K562 (cell line): ENCODE results near the gene KNTC1. TPM values are rescaled to one million over a fixed set of nuclear protein-coding genes. Genes with fewer than 3 reads are reported as not detected.
"Not testable (repeated sequence)": the region's sequence is repeated elsewhere in the genome, so short reads cannot be mapped to it uniquely, and the experiment has no call there.

Experiments
- ATAC-seq: fragments of 200-7000 bp; cut with Tn5 transposase; 3 replicates; pipeline ENCODE4 v1.9.1; 2020; ENCODE audit warnings: moderate library complexity
- BruUV-seq: library from RNA; stranded (reverse); fragments of 400-500 nt; replicated peaks from 2 replicates; lab custom pipeline; 2021; lab: Mats Ljungman, UMichigan
- CTCF ChIA-PET: fragments of 300-600 bp; formaldehyde crosslinking; extraction: SDS; loops from one replicate; lab custom pipeline; 2021; ENCODE audit warnings: low intra/inter-chr PET ratio; lab: Yijun Ruan, JAX
- POLR2A ChIA-PET: fragments of 300-600, 350-650 bp; sonication (Branson Sonifier 250); formaldehyde crosslinking; extraction: SDS; loops from one replicate; lab custom pipeline; 2021; ENCODE audit warnings: antibody characterized with exemption, inconsistent platforms; lab: Yijun Ruan, JAX
- DNase-seq, 4 experiments: peaks; one replicate each; pipeline versions ENCODE4 v3.0.0 to v3.0.0-alpha.2; 2011 to 2018; ENCODE audit warnings: low spot score in 3 of 4, mixed read lengths in 3 of 4; ENCODE audit errors: extremely low read depth in 1 of 4
- FAIRE-seq: peaks from 2 replicates; lab custom pipeline; 2011; peaks lifted over from hg19 to GRCh38; lab: Jason Lieb, UNC
- H2AFZ ChIP-seq: 2 replicates; pipeline ENCODE4 v1.6.0; 2011; ENCODE audit warnings: low read depth, low read length, control low read depth, inconsistent platforms
- H3K27ac ChIP-seq: fragments of 200-600 bp; 3 replicates; pipeline ENCODE4 v1.8.0; 2011; ENCODE audit warnings: low read depth, mild to moderate bottlenecking, control low read depth, inconsistent platforms, low read length, moderate library complexity, mixed read lengths; ENCODE audit errors: extremely low read depth
- H3K27me3 ChIP-seq, 2 experiments: fragments of 300-600 bp in 1 of 2; 2 replicates in 1 of 2; 3 replicates in 1 of 2; pipeline versions ENCODE4 v1.6.0 to v1.8.0; 2011; ENCODE audit warnings: inconsistent platforms in 2 of 2, low read length in 2 of 2, mild to moderate bottlenecking in 1 of 2, mixed read lengths in 1 of 2, moderate library complexity in 1 of 2; ENCODE audit not compliant: control insufficient read depth in 2 of 2, insufficient read depth in 2 of 2
- H3K36me3 ChIP-seq: fragments of 300-600 bp; 3 replicates; pipeline ENCODE4 v1.8.0; 2011; ENCODE audit warnings: mild to moderate bottlenecking, low read length, inconsistent platforms; ENCODE audit not compliant: control insufficient read depth, insufficient read depth
- H3K4me1 ChIP-seq, 2 experiments: fragments of 200-600 bp in 1 of 2; replicated peaks in 1 of 2; 2 replicates in 1 of 2; 3 replicates in 1 of 2; pipeline versions ENCODE4 v1.5.1 to v1.8.0; 2011; ENCODE audit warnings: inconsistent platforms in 2 of 2, low read length in 2 of 2, mild to moderate bottlenecking in 1 of 2, mixed read lengths in 1 of 2, moderate library complexity in 1 of 2; ENCODE audit not compliant: control insufficient read depth in 2 of 2, insufficient read depth in 2 of 2
- H3K4me2 ChIP-seq: 2 replicates; pipeline ENCODE4 v1.6.1; 2011; ENCODE audit warnings: low read length, control low read depth, inconsistent platforms, mixed read lengths; ENCODE audit not compliant: insufficient read depth
- H3K4me3 ChIP-seq: fragments of 200-600 bp; sonication (generic), shearing (Covaris generic); 2 replicates; pipeline ENCODE4 v1.5.1; 2016; ENCODE audit warnings: control low read depth, inconsistent platforms
- H3K79me2 ChIP-seq: fragments of 200-600 bp; 3 replicates; pipeline ENCODE4 v1.8.0; 2011; ENCODE audit warnings: low read length, inconsistent platforms; ENCODE audit not compliant: control insufficient read depth, insufficient read depth
- H3K9ac ChIP-seq, 2 experiments: 2 replicates each; pipeline versions ENCODE4 v1.6.0 to v1.6.1; 2011; ENCODE audit warnings: low read depth in 2 of 2, low read length in 2 of 2, control low read depth in 1 of 2, inconsistent platforms in 1 of 2, mild to moderate bottlenecking in 1 of 2, mixed read lengths in 1 of 2; ENCODE audit not compliant: insufficient read depth in 1 of 2
- H3K9me1 ChIP-seq: one replicate; pipeline ENCODE4 v1.6.0; 2011; ENCODE audit warnings: inconsistent platforms, mild to moderate bottlenecking, low read length, moderate library complexity; ENCODE audit not compliant: control insufficient read depth, insufficient read depth
- H3K9me3 ChIP-seq: replicated peaks from 2 replicates; pipeline ENCODE4 v1.5.1; 2011; ENCODE audit warnings: low read depth, low read length, inconsistent platforms; ENCODE audit not compliant: control insufficient read depth, insufficient read depth
- H4K20me1 ChIP-seq: replicated peaks from 2 replicates; pipeline ENCODE4 v1.6.1; 2011; ENCODE audit warnings: low read length, inconsistent platforms, mixed read lengths; ENCODE audit not compliant: control insufficient read depth, insufficient read depth
- CBX8 ChIP-seq: fragments of 200-600 bp; sonication (generic); IDR thresholded peaks from 2 replicates; pipeline ENCODE4 v1.6.1; 2012; ENCODE audit warnings: borderline replicate concordance, mixed run types, low read depth, mild to moderate bottlenecking, moderate library complexity, mixed read lengths, low read length, control low read depth, inconsistent platforms; ENCODE audit not compliant: poor library complexity, severe bottlenecking; ENCODE audit errors: extremely low read depth
- ERF ChIP-seq: fragments of 450-650 bp; formaldehyde crosslinking; IDR thresholded peaks from 2 replicates; pipeline ENCODE4 v1.4.0; 2020; ENCODE audit warnings: mild to moderate bottlenecking, mixed read lengths
- KLF16 ChIP-seq: IDR thresholded peaks from 2 replicates; pipeline ENCODE4 v1.6.1; 2016; ENCODE audit warnings: antibody characterized with exemption
- NFATC3 ChIP-seq: fragments of 450-650 bp; IDR thresholded peaks from 2 replicates; pipeline ENCODE4 v1.6.1; 2017; ENCODE audit warnings: mild to moderate bottlenecking
- POLR2G ChIP-seq: fragments of 200-400 bp; formaldehyde crosslinking; IDR thresholded peaks from 2 replicates; pipeline ENCODE4 v1.6.1; 2017; ENCODE audit warnings: low read depth, mild to moderate bottlenecking, antibody characterized with exemption, low read length, moderate library complexity
- POLR3A ChIP-seq: IDR thresholded peaks from 2 replicates; pipeline ENCODE4 v1.6.1; 2011; ENCODE audit warnings: borderline replicate concordance, mild to moderate bottlenecking, moderate library complexity; ENCODE audit not compliant: insufficient read length, insufficient read depth; ENCODE audit errors: extremely low read depth
- PTRF ChIP-seq: fragments of 450-650 bp; IDR thresholded peaks from 2 replicates; pipeline ENCODE4 v1.6.1; 2016; ENCODE audit warnings: mild to moderate bottlenecking, missing genetic modification characterization, missing compliant biosample characterization
- RCOR1 ChIP-seq, 2 experiments: IDR thresholded peaks; 2 replicates each; pipeline ENCODE4 v1.6.1; 2012; ENCODE audit warnings: low read depth in 2 of 2, low read length in 2 of 2, borderline replicate concordance in 1 of 2, improper control_type of control experiment in 1 of 2
- RNF2 ChIP-seq: sonication (generic); IDR thresholded peaks from 2 replicates; pipeline ENCODE4 v1.6.1; 2016
- SRF ChIP-seq, 2 experiments: fragments of 250-450, 450-650 bp in 1 of 2; sonication (Bioruptor Pico) in 1 of 2; sonication (generic) in 1 of 2; formaldehyde crosslinking; IDR thresholded peaks; 2 replicates each; pipeline versions ENCODE4 v1.5.0 to v1.5.1; 2020 to 2022; ENCODE audit warnings: mild to moderate bottlenecking in 1 of 2, missing genetic modification reagents in 1 of 2
- U2AF2 ChIP-seq: fragments of 200-400 bp; formaldehyde crosslinking; optimal IDR thresholded peaks from 2 replicates; pipeline ENCODE3; 2017; ENCODE audit warnings: low read depth, mild to moderate bottlenecking, low read length
- ZNF77 ChIP-seq: fragments of 250-450 bp; sonication (Bioruptor Pico); IDR thresholded peaks from 2 replicates; pipeline ENCODE4 v1.5.0; 2020
- ZNF778 ChIP-seq: fragments of 450-650 bp; formaldehyde crosslinking; IDR thresholded peaks from 2 replicates; pipeline ENCODE4 v1.4.0; 2020; ENCODE audit warnings: mild to moderate bottlenecking, moderate library complexity
- ZSCAN29 ChIP-seq: fragments of 450-650 bp; IDR thresholded peaks from 2 replicates; pipeline ENCODE4 v1.6.1; 2017
- WGBS: fragments of 100-300 bp; shearing (Covaris generic); methylation state at CpG from one replicate; pipeline ENCODE4 v1.1.6; 2016; ENCODE audit warnings: low coverage, mixed read lengths; ENCODE audit not compliant: insufficient coverage; ENCODE audit errors: missing lambda C conversion rate; 5-methylcytosine and 5-hydroxymethylcytosine counted together
- in situ Hi-C: fragments of 300-500 bp; cut with MboI; formaldehyde crosslinking; loops from 4 replicates; pipeline ENCODE4 v1.15.0; 2018; ENCODE audit warnings: inconsistent platforms, mixed read lengths
- intact Hi-C: fragments of 100-400 bp; cut with micrococcal nuclease; formaldehyde crosslinking; loops from 2 replicates; pipeline ENCODE4 v1.14.2; 2022
- polyA plus RNA-seq, 8 experiments: library from polyadenylated mRNA; depleted of rRNA in 4 of 8; stranded (reverse) in 5 of 8; unstranded in 3 of 8; fragments of >200 nt; fragmentation: Nextera tagmentation in 2 of 8; fragmentation: Illumina TruSeq in 1 of 8; extraction: Ambion mirVana in 2 of 8; extraction: Trizol in 1 of 8; gene quantifications; 2 replicates each; pipeline versions ENCODE4 v1.2.1 to v1.2.3, GENCODE V29; 2011 to 2014; ENCODE audit warnings: inconsistent platforms in 1 of 8, missing spikeins in 1 of 8
- total RNA-seq, 7 experiments: library from RNA; depleted of rRNA in 6 of 7; stranded (reverse); fragments of >200 nt in 6 of 7; fragmentation: Illumina TruSeq in 2 of 7; extraction: Trizol in 2 of 7; gene quantifications; 2 replicates each; pipeline versions ENCODE4 v1.2.1 to v1.2.3, GENCODE V29; 2011 to 2021; ENCODE audit warnings: low replicate concordance in 1 of 7
- TF ChIP-seq, protein P1 (sequence below): IDR thresholded peaks from 2 replicates; pipeline ENCODE4 v1.6.1; 2014; ENCODE audit warnings: antibody characterized with exemption

KNTC1 gene
- total and polyA plus RNA-seq, 9 of the 15 experiments (the other 6 are each of a cell fraction or from before 2014, with no cell fraction given), result 38.9 to 135 (median 99.6) TPM

- Histone ChIP-seq H2AFZ (no peak overlapping the region), H3K36me3 (peaks cover 81% of the 10 kb centered on the region), H3K4me2 (no peak overlapping the region), H3K4me1 (no peaks in the 10 kb centered on the region), H3K9me1 (no peaks in the 10 kb centered on the region), H3K4me3 (no peak overlapping the region), H3K9ac (no peak overlapping the region), H3K79me2 (no peaks in the 10 kb centered on the region), H3K27ac (no peak overlapping the region), H3K9me3 (no peaks in the 10 kb centered on the region), H3K27me3 (no peaks in the 10 kb centered on the region), H4K20me1 (no peaks in the 10 kb centered on the region)
- DNase-seq, result no peak
- intact Hi-C loops, result no loop called here
- no TSS peak for BruUV-seq
- WGBS, result 95% methylated on average over 5 of the region's 5 CpGs
- TF ChIP-seq RCOR1 (IDR thresholded peaks at IDR 0.05; ENCODE audit: borderline replicate concordance in 1 of 2, low read depth in 2 of 2, low read length in 2 of 2), result no peak
- no peak for TF ChIP-seq POLR2G
- TF ChIP-seq ERF, result no peak
- TF ChIP-seq ZNF778, result no peak
- no peak for TF ChIP-seq U2AF2
- TF ChIP-seq SRF (CRISPR knock-in tag; IDR thresholded peaks at IDR 0.05), result no peak
- no peak for TF ChIP-seq RNF2
- no peak for TF ChIP-seq ZSCAN29
- no peak for TF ChIP-seq KLF16
- TF ChIP-seq PTRF, result no peak
- TF ChIP-seq POLR3A, result no peak
- TF ChIP-seq ZNF77 (CRISPR knock-in tag), result no peak
- TF ChIP-seq, protein P1, sequence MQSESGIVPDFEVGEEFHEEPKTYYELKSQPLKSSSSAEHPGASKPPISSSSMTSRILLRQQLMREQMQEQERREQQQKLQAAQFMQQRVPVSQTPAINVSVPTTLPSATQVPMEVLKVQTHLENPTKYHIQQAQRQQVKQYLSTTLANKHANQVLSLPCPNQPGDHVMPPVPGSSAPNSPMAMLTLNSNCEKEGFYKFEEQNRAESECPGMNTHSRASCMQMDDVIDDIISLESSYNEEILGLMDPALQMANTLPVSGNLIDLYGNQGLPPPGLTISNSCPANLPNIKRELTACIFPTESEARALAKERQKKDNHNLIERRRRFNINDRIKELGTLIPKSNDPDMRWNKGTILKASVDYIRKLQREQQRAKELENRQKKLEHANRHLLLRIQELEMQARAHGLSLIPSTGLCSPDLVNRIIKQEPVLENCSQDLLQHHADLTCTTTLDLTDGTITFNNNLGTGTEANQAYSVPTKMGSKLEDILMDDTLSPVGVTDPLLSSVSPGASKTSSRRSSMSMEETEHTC, result no peak
- TF ChIP-seq CBX8, result no peak
- no peak for TF ChIP-seq NFATC3
- CTCF ChIA-PET, result no interaction called here
- FAIRE-seq, result no peak
- in situ Hi-C loops, result no loop called here
- ATAC-seq, result no peak
- POLR2A ChIA-PET, result interaction anchor here (1.5 kb wide), 1 partner anchor 11 kb away, joined by 5 read pairs; no protein-coding TSS in a partner anchor
These were observed 42.2 kb downstream of the KNTC1 start for GRCh38 chr12:122569288-122569687.

DNA sequence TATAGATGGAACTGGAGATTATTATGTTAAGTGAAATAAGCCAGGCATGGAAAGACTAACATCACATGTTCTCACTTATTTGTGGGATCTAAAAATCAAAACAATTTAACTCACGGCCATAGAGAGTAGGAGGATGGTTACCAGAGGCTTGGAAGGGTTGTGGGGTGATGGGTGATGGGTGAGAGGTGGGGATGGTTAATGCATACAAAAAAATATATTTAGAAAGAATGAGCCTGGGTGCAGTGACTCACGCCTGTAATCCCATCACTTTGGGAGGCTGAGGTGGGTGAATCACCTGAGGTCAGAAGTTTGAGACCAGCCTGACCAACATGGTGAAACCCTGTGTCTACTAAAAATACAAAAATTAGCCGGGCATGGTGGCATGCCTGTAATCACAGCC lies 43.0 kb downstream of the KNTC1 start:
- DNase-seq, ATAC-seq, H3K9ac ChIP-seq, FAIRE-seq, intact Hi-C loops, BruUV-seq, H3K27ac ChIP-seq, H3K4me2 ChIP-seq, H3K27me3 ChIP-seq, H3K4me1 ChIP-seq, H3K79me2 ChIP-seq, H2AFZ ChIP-seq, H4K20me1 ChIP-seq, H3K9me3 ChIP-seq, H3K4me3 ChIP-seq, H3K9me1 ChIP-seq, in situ Hi-C loops, CTCF ChIA-PET: not testable (repeated sequence)
- POLR2A ChIA-PET, result interaction anchor here (1.5 kb wide), 1 partner anchor 10 kb away, joined by 5 read pairs; no protein-coding TSS in a partner anchor
- peaks cover 81% of the 10 kb centered on the region for H3K36me3 ChIP-seq
- WGBS, result 90% methylated on average over 3 of the region's 3 CpGs
